SH-SY5Y (cell line): ENCODE measurements around the gene PAGE4.

Experiments used
- GATA2 ChIP-seq: IDR thresholded peaks from 2 replicates; pipeline ENCODE4 v1.6.1; 2011; ENCODE audit warnings: mild to moderate bottlenecking, low read depth, low read length
- GATA3 ChIP-seq: IDR thresholded peaks from 2 replicates; pipeline ENCODE4 v1.6.1; 2011; ENCODE audit warnings: low read depth, mild to moderate bottlenecking, low read length, moderate library complexity

Gene PAGE4

DNA sequence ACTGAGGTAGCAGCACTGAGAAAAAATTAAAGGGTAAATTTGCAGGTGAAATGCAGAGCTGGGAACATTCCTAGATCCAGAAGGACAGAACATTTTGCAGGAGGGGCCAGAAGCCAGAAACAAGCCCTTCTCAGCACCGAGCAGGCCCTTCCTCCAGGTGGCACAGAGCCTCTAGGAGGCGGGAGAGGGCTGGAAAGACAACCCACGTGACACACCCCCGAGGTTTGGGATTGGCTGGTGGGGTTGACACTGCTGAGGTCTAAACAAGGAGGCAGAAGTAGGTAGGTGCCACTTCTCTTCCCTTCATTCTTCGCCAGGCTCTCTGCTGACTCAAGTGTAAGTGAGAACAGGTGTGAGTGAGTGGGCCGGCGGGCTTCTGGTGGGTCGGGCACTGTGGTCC is at the start of gene PAGE4:
Gene PAGE4 (plus strand): TSS at position 288 of the 400 bp plus-strand sequence. CDS start 1,126 bp downstream, outside the sequence.
- TF ChIP-seq GATA3: no peak
- TF ChIP-seq GATA2: no peak

- TF ChIP-seq GATA3 (no peak), GATA2 (no peak)
Measured at GRCh38 chrX:49784747-49785280, 44.3 kb upstream of the PAGE4 start.

GRCh38 chrX:49792376-49792775 is 36.7 kb upstream of the PAGE4 start:
- TF ChIP-seq GATA2 (no peak), GATA3 (no peak)

- TF ChIP-seq GATA3 (no peak), GATA2 (no peak)
Measured at GRCh38 chrX:49793686-49794085, 35.4 kb upstream of the PAGE4 start.

DNA sequence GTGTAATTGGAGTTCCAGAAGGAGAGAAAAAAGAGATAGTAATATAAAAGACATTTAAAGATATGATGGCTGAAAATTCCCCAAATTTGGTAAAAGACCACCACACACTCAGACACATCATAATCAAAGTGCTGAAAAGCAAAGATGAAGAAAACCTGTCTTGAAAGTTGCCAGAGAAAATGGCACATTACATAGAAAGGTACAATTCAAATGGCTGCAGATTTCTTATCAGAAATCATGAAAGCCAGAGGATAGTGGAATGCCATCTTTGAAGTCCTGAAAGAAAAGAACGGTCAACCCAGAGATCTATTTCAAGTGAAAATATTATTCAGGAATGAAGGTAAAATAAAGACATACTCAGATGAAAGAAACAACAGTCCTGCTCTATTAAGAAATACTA is 29.3 kb upstream of the PAGE4 start:
- TF ChIP-seq GATA3 (no peak), GATA2 (no peak)

DNA sequence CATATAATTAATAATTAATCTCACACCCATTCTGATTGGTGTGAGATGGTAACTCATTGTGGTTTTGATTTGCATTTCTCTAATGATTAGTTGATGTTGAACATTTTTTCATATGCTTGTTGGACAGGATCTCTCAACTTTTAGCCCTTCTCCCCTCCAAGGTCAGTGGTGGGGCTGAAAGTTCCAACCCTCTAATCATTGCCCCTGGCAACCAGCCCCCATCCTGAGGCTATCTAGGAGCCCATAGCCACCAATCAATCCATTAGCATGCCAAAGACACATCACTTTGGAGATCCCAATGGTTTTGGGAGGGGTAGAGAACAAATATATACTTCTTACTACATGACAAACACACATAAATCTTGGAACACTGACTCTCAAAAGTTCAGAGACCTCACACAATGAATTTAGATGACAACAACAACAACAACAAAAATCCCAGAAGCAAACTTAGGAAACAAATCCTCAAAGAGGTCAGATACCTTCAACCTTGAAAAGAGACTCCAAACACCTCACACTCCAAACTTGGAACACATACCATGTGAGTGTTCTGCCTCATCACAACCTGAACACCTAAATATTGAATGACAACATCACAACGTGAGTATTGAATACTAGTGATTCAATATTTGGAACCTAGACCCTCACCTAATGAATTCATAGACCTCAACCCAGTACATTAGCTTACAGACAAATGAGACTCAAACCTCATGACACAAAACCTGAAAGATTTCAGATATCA is 19.0 kb upstream of the PAGE4 start:
- TF ChIP-seq GATA2 (no peak), GATA3 (no peak)

GRCh38 chrX:49812177-49812576 is 16.9 kb upstream of the PAGE4 start:
- no peak for TF ChIP-seq GATA3
- TF ChIP-seq GATA2: no peak

DNA sequence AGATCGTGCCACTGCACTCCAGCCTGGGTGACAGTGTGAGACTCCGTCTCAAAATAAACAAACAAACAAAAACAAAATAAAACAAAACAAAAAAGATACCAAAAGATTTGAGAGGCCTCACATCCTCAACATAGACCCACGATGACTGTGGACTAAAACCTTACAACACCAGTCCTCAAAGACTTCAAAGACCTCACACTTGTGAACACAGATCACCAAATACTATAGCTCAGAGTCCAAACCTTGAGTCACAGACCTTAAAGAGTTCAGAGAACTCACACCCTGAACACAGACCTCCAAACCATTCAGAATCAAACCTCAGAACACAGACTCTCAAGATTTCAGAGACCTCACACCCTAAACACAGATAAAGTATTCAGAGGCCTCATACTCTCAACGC is 12.7 kb upstream of the PAGE4 start:
- TF ChIP-seq GATA3 (no peak), GATA2 (no peak)

DNA sequence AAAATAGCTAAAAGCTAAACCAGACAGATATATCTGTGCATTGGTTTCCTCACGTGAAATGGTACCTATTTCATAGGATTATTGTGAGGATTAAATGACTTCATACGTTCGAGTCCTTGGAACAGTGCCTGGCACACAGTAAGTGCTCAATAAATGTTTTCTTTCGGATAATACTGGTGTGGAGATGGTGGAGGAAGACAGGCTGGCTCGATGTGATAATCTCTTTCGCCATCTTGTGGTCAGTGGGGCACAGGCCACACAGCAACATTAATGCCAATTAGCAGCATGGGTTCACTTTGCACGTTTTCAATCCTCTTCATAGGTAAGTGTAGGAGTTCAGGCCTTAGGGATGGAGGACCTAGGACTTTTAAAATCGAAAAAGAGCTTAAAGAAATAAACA is 9.3 kb downstream of the PAGE4 start:
- TF ChIP-seq GATA3: no peak
- TF ChIP-seq GATA2: no peak

DNA sequence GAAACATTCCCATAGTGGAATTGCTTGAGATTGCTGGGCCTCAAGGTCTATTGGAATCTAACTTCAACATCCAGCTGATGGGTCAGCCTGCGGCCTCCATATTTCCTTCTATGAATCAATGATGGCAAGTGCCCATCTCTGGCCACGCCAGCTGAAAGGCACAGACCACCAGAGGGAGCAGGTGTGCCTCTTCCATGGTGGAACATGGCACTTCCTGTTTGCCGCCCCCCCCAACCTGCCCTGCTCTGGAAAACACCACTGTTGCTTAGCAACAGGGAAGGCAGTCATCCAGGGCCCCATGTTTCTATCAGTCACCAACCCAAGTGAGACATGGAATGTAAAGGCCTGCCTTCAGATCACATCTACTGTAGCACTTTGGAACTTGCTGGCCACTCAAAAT is 11.6 kb downstream of the PAGE4 start:
- TF ChIP-seq GATA3: no peak
- TF ChIP-seq GATA2: no peak

DNA sequence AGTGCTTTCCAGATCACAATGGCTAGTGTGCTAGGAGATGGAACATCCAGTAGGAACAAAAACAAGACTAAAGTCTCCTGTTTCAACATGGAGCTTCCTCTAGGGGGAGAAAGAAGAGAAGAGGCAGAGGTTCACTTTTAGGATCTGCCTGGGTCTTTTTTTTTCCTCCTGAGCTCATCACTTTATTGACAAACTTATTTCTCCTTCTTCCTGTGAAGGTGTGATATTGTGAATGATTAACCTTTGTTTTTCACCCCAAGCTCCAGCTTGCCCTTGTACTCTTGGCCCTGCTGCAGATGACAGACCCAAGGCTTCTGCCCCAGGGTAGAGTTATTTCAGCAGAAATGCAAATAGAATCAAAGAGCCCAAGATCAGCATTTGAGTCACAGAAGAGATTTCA is 13.5 kb downstream of the PAGE4 start:
- TF ChIP-seq GATA3 (no peak), GATA2 (no peak)

DNA sequence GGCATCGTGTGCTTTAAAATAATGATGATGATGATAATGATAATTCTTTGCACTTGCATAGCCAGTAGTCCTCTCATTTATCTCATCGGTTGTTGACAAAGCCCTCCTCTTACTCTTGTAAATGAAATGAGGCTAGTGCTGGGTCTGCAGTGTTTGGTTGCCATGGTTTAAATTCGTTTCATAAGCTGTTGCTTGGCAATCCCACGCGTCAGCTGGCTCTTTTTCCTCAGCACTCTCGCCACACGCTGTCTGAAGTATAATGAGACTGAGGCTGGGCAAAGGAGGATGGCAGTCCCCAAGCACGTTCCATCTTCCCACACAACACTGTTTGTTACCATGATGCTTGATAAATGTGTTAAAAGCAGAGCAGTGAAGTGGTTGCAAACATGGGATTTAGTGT is 15.5 kb downstream of the PAGE4 start:
- TF ChIP-seq GATA3: no peak
- no peak for TF ChIP-seq GATA2

DNA sequence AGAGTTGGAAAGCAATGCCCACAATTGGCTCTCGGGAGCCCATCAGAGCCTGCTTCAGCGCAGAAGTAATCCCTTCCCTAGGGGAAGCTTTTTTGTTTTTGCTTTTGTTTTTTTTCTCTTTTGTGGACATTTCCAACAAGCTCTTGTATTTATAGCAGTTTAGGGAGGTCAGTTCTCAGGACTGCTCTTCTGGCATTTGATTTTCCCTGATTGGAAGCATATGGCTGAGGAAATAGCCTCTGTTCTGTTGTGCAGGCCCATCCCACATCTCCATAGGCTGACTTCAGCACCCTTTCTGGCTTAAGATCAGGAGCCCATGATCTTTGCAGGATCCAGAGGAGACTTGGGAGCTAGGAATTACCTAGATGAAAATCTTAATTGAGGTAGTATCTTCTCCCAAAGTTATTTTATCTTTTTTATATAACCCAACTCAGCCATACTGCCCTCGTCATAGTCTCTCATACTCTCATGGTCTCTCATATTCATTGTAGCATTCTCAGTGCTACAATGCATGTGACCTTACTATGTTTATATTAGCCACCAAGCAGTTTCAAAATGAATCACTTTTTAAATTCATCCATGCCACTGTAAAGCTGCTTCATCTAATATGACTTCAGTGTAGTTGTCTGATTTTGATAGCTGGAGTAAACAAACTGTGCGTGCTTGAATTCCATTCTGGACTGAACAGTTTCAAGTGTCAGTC is 16.7 kb downstream of the PAGE4 start:
- TF ChIP-seq GATA2: no peak
- no peak for TF ChIP-seq GATA3

DNA sequence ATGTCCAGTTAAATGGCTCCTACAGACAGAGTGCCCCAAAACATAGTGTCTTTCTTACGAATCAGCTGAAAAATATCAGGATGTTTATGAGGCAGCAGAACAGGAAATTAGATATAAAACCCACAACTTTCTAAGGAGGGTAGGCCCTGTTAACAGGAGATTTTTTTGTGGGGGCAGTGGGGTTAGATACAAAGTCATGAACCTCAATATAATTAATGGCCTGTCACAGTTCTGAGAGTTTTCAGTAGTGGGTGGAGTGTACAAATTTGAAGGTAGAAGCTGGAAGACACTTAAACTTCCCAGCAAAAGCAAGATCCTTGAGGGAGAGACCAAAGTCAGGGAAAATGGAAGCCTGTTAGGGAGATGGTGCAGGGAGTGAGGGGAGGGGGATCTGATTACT is 17.4 kb downstream of the PAGE4 start:
- TF ChIP-seq GATA2 (no peak), GATA3 (no peak)

DNA sequence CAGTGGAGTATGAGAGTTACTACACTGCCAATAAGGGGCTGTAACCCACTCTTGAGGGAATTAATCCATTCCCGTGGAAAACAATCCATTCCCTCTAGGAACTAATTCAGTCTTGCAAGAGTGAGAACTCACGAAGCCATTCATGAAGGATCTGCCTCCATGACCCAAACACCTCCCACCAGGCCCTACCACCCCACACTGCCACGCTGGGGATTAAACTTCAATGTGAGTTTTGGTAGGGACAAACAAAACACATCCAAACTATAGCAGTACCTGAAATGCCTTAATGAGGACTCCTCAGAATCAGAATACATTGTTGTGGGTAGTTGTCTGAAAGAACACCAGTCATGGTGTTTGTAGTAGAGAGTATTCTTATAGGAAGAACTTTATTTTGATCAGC is 19.2 kb downstream of the PAGE4 start:
- TF ChIP-seq GATA3 (no peak), GATA2 (no peak)
